Cerebellar nuclear complex (tissue), 1 donor: ENCODE data around the gene MAP4K4.

ENCODE experiments used
- DNase-seq, 2 experiments: peaks; one replicate each; lab custom pipeline; 2025; lab: John Stamatoyannopoulos, UW

The MAP4K4 gene

DNA sequence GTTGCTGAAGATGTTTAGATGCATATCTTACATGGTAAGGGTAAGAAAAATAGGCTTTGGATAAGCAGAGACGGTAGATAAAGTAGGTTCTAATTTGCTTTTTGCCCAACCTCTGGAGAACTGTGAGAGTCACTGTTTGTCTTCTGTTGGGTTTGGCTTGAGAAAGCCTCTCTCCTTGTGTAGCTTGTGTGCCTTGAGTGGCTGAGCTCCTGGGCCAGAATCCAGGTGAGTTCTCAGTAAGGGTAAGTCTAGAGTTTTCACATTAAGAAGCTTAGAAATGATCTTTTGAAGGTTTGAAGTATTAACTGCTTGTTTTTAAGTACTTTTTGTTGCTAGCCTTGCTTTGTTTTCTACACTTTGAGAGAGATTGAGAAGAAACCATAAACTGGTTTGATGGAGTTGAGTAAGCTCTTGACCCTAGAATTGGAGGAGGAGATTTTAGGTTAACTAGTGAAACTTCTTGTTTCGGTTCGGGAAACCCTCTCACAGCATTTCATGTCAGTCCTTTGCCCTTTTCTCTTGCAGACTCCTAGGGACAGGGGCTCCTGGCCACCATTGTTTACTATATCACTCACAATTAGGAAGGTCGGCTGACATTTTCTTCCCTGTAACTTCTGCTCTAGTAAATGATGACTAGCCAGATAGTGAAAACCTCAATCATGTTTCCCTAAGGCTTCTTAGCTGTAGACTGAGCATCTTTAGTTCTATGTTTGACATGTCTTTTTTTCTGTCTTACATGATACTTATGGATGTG is 26.0 kb downstream of the MAP4K4 start:
- no peak for DNase-seq

DNA sequence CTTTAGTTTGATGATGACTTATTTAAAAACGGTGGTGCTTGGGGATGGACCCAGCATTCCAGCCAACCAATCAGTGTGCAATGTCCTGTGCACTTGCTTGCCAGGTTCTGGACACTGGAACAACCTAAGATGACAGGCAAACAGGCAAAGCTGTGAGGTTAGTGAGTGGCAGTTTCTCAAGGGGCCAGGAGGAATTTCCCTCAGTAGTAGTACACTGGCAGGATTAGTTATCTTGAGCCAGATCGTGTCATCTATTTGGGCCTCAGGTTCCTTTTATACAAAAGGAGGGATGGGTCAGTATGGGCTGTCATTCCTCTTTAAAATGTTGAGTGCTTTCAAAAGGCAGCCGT is 26.6 kb downstream of the MAP4K4 start:
- no peak for DNase-seq

DNA sequence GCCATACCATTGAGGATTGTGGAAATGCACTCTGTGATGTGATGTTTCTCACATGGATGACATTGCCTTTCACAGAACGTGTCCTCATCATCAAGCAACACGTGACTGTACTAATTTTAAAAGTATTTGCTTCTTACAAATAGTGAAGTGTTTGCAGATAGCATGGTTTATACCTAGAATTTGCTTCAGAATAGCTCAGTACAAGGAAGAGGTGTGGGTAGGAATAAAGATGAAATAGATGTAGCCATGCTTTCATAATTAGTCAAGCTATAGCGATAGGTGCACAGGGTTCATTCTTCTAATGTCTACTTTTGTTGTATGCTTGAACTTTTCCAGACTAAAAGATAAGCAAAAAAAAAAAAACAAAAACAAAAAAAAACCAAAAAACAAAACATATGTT is 27.5 kb downstream of the MAP4K4 start:
- no peak for DNase-seq

DNA sequence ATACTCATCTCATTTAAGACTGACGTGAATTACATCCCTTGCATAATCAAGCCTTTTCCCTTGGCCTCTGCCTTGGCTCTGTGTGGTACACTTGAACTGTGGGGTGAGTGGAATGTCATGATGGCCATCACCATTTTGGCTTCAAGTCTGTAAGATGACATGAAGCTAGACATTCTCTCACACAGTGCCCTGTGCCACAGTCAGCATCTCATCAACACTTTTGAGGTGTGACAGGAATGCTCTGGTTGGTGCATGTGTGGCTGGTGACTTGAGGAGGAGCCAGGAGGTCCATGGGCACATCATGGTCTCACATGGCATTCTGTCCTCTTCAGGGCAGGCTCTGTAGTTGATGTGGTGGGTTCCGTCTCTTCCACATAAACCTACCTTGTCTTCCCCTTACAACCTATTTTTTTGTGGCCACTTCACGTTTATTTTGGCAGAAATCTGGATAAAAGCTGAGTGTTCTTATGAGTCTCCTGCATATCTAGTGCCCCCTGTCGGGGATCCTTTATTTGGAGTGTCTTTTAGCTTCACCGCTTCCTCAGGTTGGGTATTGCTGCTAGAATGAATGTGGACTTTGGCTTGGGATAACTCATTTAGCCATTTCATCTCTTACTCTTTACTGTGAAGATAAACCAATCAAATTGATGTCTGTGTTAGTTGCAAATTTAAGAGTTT is 28.1 kb downstream of the MAP4K4 start:
- DNase-seq: no peak

DNA sequence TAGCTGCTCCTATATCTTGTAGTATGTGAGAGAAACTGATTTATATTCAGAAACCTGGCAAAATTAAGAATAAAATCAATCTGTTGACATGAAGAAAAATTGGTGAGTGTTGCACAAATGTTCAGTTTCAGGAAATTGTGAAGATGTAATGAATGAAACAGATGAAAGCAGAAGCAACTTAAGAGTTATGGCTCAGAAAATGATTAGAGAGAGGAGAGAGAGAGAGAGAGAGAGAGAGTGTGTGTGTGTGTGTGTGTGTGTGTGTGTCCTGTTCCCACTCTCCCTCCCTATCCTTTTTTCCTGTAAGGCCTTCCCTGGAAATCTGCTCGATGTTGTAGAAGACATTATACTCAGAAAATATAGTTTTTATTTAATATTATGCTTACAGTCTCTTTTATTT is 31.4 kb downstream of the MAP4K4 start:
- no peak for DNase-seq

DNA sequence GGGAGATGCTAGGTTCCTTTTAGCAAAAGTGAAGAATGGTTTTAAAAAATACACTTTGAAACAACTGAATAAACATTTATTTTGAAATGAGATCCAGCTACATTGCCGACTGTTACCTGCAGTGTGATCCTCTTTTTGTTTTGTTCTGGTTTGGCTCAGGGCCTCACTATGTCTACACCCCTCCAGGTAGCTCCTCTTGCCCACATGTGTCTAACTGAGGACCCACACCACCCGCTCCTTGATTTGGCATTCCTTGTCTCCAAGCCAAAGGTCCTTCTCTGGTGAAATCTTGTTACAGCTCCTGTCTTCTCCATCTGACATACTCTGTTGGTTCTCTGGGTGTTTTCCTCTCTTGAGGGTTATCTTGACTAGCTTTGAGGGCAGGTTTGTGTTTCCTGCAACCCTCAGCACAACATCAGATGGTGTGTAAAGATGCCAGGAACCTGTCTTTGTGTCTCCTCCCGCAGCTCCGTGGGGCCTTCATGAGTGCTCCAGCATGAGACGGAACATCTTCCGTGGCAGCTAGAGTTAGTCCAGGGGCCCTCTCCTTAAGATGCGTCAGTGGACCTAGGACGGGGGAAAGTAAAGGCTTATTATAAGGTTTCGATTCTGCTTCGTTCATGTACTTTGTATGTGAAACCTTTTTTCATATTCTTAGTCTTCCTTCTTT is 32.1 kb downstream of the MAP4K4 start:
- no peak for DNase-seq

DNA sequence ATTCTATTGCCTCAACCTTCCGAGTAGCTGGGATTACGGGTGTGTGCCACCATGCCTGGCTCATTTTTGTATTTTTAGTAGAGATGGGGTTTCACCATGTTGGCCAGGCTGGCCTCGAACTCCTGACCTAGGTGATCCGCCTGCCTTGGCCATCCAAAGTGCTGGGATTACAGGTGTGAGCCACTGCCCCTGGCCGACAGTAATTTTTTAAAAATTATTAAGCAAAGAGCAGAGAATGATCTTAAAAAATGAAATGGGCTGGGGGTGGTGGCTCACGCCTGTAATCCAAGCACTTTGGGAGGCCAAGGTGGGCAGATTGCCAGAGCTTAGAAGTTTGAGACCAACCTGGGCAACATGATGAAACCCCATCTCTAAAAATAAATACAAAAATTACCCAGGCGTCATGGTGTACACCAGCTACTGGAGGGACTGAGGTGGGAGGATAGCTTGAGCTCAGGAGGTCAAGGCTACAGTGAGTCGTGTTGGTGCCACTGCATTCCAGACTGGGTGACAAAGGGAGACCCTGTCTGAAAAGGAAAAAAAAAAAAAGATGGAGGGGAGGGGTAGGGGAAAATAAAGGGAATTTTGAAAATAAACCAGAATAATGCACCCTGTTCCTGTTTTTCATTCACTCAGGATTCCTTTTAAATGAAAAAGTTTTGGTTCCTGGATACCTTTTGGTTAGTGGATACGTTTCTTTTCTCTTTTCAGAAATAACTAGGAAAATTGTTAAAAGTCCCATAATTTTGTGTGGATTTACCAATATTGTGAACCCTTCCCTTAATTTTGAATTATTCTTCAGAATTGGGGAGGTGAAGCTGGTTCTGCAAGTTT is 33.9 kb downstream of the MAP4K4 start:
- no peak for DNase-seq

DNA sequence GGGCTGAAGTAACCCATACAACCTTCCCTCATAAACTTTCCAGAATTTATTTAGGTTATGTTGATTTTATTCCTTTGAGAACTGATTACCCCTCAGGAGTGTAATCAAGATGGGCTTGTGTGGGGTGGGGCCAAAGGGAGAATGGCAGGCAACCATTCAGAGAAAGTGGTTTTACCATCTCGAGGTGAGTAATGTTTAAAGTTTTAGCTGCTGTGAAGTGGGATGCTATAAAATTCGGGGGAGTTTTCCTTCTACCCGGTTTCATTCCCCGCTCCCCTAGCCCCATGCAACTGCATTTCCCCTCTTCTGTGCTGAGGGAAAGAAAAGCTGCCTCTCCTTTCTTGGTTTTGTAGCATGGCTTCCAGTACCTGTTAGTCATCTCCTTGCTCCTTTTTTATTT is 34.7 kb downstream of the MAP4K4 start:
- DNase-seq: no peak

DNA sequence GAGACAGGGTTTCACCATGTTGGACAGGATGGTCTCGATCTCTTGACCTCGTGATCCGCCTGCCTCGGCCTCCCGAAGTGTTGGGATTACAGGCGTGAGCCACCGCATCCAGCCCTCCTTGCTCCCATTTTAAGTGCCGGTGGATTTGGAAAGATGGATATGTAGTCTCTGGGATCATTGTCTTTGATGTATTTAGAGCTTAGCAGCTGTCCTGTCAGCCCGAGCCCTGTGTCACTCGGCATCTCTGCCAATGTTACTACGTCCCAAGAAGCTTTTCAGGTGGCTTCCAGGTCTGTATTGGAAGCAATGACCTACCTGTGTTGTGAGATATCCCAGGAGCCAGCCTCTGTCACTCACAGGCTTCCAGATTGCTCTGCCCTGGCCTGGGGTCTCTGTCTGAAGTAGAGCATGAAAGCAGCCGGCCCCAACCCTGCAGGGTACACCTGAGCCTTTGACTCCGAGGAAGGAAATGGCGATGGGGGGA is 35.3 kb downstream of the MAP4K4 start:
- no peak for DNase-seq

DNA sequence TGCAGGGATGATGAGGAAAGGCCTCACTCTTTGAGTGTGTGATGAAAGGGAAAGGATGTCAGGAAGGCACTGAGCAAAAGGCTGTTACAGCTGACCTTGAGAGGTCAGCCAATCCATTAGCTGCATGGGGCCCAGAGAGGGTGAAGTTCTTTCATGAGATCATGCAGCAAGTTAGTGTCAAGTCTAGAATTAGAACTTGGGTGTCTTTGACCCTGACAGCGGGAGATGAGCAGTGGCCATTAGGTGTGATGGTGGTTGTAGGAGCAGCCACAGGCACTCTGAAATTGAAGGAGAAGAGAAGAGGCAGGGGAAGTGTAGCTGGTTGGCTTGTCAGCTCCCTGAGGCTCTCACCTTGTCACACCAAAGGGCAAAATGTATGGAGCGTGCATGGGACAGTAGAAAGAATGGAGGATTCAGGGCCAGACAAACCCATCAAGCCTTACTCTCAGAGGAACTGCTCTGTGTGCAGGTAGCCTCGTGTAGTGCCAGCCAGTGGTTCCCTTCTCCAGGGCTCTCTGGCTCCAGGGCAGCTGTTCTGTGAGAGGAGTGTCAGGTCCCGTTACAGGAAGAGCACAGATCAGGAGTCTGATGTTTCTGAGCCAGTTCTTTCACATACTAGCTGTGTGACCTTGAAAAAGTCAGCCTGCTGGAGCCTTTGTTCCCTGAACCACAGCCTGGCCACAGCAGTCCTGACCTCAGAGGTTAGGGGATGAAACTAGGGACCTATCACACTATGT is 35.9 kb downstream of the MAP4K4 start:
- no peak for DNase-seq

DNA sequence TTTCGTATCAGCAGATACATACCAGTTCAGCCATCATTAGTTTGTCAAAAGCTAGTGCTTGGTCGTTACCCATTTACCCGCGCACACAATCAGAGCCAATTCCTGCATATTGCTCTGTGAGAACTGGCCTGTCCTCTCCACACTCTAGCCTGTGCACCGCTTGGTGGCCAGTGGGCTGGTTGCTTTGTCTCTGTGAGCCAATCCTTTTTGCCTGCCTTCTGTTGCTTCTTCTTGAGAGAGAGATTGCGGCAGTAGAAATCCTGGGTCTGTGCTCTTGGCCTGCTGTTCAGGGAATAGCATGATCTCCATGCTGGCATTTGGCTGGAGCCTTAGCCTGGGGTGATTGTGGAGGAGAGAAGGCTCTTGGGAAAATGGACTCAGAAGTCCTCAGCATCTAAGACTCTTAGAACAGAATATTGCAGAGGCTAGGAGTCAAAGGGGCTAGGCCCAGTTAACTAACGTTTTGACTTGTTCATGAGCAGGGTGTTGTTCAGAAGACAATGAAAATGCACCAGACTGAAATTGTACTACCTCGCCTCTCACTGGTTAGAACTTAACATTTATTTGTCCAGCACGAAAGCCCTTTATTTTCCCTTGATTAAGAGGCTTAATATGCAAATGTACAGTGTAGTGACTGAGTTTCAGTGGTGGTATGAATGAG is 37.1 kb downstream of the MAP4K4 start:
- peak; percentile 66 to 76 for DNase-seq

DNA sequence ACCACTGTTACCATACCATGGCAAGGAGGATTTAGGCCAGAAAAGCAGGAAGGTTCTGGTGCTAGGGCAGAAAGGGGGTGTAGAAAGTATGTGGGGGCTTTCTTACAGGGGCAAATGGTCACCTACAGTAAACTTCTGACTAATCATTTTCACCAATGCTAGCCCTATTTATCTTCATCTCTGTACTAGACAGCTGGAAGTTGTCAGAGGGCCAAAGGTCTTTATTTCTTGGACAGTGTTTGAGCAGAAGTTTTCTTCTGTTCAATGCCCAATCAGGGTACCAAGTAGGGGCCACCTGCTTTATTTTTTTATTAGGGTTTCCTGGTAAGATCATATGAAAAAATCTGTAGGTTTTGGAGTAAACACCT is 37.6 kb downstream of the MAP4K4 start:
- no peak for DNase-seq

DNA sequence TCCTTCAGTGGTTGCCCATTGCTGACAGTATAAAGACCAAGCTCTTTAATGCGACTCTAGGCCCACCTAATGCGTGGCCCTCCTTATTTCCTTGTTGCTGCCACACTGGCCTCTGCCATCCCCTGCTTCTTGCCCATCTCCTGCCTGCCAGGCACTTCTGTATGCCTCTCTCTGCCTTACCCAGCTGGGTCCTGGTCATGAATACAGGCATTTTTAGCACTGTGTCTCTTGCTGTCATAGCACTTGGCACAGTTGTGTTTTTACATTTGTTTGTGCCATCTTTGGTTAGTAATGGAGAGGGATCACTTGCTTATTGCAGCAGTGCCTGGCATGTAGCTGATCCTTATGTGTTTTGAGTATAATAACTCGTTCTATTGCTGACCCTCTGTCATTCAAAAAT is 38.7 kb downstream of the MAP4K4 start:
- peak in 1 of 2 experiments; percentile 6 for DNase-seq

DNA sequence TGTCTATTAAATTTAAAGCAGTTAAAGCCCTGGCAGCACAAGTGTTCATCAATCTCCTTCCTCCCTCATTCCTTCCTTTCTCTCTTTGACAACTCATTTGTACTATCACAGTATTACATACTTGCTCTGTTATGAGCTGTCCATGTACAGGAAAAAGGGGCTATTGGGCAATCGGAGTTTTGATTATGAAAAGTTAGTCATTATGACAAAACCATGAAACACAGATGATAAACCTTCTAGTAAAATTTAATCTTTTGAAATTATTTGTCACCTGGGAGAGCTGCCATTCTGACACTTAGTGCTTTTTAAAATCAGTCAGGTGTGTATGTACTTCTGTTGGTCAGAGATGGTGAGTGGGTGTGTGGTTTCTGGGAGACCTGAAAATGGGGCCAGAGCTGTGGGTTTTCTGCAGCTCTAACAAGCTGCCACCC is 39.4 kb downstream of the MAP4K4 start:
- DNase-seq: no peak

DNA sequence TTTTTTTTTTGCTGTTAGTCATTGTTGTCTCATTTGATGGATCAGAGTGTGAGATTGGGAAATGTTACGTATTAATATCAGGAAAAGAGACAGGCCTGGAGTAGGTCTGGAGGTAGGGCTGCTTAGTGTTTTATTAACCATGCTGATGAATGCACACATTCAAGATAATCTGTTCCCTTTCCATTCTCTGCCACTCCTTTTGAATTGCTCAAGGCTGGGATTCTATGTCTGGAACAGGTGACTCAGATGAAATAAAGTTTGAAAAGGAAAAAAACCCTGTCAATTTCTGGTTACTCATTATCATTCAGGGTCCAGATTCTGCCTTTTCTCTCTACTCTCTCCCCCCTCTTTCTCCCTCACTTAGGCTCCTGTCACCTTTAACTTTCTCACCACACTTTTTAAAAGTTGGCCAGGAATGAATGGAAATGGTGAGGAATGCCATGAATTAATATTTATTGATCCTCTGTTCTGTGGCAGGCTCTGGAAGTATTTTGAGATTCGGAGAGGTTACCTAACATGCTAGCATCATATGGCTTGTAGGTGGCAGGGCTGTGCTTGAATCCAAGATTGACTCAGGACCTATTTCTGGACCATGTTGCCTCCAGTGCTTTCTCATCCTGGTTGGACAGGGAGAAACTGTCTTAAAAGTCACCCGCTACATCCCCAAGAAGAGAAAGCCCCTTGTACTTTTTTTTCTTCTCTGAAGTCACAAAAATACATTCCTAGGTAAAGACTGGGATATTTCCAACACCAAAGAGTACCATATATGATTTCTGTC is 40.2 kb downstream of the MAP4K4 start:
- no peak for DNase-seq

DNA sequence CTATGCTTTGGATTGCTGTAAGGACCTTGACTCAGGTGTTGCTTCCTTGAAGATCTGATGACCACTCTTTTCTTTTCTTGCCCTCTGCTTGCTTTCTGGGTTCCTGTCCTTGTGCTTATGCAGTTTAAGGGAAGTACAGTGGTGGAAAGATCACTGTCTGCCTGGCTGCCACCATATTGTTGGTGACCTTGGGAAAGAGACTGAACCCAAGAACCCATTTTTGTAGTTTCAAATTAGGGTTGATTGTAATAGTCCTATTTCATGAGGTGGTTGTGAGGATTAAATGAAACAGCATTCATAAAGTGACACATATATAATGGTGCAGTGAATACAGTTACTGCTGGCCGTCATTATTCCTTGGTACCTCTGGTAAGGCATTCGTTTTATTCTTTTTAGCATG is 41.1 kb downstream of the MAP4K4 start:
- DNase-seq: no peak

DNA sequence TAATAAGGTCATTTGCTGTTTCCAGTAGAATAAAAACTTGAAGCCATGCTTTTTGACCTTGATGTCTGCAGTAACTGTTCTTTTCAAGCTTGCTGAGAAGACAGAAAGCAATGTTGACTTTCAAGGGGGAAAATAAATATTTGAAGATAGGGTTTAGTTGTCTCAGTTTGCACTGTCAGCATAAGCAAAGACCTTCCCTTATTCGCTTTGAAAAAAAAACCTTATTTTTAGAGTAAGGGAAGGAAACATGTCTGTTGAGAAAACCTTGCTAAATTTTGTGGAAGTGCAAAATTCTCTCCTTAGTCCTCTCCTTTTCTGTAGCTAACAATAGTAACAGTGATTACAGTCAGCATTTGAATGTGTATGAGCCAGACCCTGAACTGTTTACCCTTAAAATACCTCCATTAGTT is 43.1 kb downstream of the MAP4K4 start:
- DNase-seq: no peak

DNA sequence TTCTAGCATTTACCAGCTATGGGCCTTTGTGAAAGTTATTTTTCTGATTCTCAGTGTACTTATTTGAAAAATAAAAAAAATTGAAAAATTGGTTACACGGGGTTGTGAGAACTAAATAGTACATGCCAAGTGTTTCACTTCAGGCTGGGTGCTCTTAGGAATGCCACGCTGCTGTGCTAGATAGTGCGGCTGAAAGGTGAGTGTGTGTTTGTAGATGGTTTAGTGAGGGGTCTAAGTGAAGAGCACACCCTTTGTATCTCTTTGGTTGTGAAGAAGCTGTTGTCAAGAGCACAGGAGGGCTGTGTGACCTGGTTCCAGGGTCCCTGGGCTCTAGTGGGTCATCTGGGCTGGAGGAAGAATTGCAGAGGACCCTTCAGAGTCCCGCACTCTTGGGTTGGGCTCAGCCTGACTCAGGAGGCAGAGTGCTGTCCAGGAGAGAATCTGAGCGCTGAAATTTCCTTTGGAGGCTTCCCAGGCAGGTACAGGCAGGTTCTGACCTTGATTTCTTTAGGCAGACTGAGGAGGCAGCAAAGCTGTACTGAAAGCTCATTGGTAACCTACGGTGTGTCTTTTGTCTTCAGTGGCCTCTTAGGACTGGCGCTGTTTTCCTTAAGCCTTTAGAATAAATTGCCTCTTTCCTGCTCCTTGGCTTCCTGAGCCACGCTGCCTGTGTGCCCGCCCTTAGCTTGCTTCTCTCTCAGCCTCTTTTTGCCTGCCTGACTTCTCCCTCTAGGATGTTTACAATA is 44.4 kb downstream of the MAP4K4 start:
- DNase-seq: no peak

DNA sequence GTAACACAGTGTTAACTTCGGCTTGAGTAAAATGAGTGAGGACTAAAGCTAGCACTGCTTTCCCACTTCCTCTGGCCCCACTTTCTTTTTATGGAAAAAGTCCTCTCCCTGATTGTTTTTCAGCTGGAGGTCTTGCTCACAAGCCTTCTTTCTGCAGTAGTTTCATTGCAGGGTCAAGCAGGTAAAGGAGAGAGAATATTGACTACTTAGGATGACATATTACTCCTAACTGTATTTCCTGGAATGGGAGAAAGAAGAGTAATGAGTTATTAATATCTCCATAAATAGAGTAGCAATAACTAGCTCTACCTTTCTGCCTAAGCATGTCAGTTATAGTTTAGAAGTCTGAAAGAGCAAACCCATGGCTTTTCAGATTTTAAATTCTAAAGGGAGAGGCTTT is 45.0 kb downstream of the MAP4K4 start:
- no peak for DNase-seq

DNA sequence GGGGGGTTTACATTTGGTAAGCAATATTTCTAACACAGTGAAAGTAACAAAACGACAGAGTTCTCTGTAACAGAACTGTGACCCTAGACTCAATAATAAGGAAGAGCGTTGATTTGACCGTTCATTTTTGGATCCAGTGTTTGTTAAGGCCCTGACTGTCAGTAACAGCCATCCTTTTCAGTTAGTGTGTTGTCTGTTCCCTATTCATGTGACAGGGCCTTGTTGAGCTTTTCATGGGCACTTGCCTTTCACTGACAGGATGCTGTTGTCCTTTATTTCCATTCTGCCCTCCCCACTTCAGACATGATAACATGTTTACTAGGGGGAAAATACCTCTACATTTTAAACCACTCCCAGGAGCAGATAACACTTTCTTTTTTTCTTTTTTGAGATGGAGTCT is 45.8 kb downstream of the MAP4K4 start:
- DNase-seq: no peak
